Dendritic cell treated with granulocyte-macrophage colony-stimulating factor and Interleukin-4, amounts not matched to agents 40 ng/mL and 50 ng/mL, for 4 days (primary cell): ENCODE measurements around the gene PBXIP1.
"Not testable (repeated sequence)": the region's sequence is repeated elsewhere in the genome, so short reads cannot be mapped to it uniquely, and the experiment has no call there.

Experiments used
- H3K27ac Mint-ChIP-seq: one replicate; pipeline ENCODE4 v1.8.0; 2022; ENCODE audit warnings: mild to moderate bottlenecking, mixed read lengths
- H3K27me3 Mint-ChIP-seq: one replicate; pipeline ENCODE4 v1.8.0; 2022; ENCODE audit warnings: mild to moderate bottlenecking, mixed read lengths
- H3K36me3 Mint-ChIP-seq: one replicate; pipeline ENCODE4 v1.8.0; 2022; ENCODE audit warnings: low read depth, mixed read lengths
- H3K4me1 Mint-ChIP-seq: one replicate; pipeline ENCODE4 v1.8.0; 2022; ENCODE audit warnings: low read depth, mixed read lengths
- H3K4me3 Mint-ChIP-seq: one replicate; pipeline ENCODE4 v1.8.0; 2022; ENCODE audit warnings: mild to moderate bottlenecking, moderate library complexity, mixed read lengths
- H3K9me3 Mint-ChIP-seq: one replicate; pipeline ENCODE4 v1.8.0; 2022; ENCODE audit warnings: mixed read lengths
- intact Hi-C: fragments of 100-400 bp; cut with micrococcal nuclease; formaldehyde crosslinking; loops from one replicate; pipeline ENCODE4 v1.15.0; 2022

PBXIP1 gene

DNA sequence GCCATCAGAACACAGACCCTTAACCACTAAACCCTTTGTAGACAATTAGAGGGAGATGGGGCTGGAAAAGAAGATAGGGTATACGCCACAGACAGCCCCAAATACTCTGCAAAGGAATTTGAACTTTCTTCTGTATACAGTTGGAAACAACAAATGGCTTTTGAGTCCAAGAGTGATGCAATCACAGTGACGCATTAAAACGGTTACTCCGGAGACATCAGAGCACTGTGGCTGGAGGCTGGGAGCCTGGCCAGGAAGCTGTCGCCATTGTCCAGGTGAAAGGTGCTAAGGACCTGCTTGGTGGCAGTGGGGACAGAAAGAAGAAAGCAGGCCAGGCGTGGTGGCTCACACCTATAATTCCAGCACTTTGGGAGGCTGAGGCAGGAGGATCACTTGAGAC, 31.4 kb upstream of the PBXIP1 start:
- Mint-ChIP-seq H3K27ac (no peak overlapping the region), H3K36me3 (peaks cover 64% of the 10 kb centered on the region), H3K27me3 (no peaks in the 10 kb centered on the region), H3K4me3 (no peak overlapping the region), H3K9me3 (no peaks in the 10 kb centered on the region), H3K4me1 (peaks cover 29% of the 10 kb centered on the region)
- intact Hi-C loops = no loop called here

DNA sequence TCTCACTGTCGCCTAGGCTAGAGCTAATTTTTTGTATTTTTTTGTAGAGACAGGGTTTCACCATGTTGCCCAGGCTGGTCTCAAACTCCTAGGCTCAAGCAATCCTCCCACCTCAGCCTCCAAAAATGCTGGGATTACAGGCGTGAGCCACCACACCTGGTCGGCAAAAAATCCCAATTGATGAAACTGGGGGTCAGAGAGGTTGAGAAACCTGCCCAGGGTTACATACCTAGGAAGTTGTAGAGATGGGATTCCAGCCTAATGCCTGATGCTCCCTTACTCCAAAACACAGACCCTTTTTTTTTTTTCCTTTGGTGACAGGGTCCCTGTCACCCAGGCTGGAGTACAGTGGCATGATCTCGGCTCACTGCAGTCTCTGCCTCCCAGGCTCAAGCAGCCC, 30.8 kb upstream of the PBXIP1 start:
- peaks cover 27% of the 10 kb centered on the region for H3K4me1 Mint-ChIP-seq
- H3K27me3 Mint-ChIP-seq, intact Hi-C loops: not testable (repeated sequence)

DNA sequence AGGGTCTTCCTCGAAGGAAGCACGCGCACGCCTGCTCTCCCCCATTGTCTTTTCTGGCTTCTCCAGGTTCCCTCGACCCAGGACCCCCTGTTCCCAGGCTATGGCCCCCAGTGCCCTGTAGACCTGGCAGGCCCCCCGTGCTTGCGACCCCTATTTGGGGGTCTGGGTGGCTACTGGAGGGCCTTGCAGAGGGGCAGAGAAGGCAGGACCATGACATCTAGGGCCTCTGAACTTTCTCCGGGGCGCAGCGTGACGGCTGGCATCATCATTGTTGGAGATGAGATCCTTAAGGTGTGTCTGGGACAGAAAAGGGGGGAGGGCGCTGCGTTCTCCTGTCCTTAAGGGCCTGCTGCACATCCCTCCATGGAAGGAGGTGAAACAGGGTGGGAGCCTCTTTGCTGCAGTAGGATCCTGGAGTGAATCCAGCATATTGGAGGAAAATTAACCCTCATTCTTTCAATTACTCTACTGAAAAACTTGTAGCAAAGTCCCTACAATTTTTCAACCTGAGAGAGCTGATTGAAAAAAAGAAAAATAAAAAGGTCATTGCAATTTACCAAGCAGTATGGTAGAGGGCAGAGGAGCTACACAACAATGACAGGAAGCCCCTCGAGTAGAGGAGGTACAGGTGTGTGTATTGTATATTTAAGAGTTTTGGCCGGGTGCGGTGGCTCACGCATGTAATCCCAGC, 28.0 kb upstream of the PBXIP1 start:
- peaks cover 45% of the 10 kb centered on the region for H3K36me3 Mint-ChIP-seq
- no peak overlapping the region for H3K4me3 Mint-ChIP-seq
- H3K9me3 Mint-ChIP-seq = no peaks in the 10 kb centered on the region
- intact Hi-C loops = loop anchor here (1.0 to 2.0 kb wide), 2 partner anchors 9 to 15 kb away; no protein-coding TSS in a partner anchor
- peaks cover 18% of the 10 kb centered on the region for H3K4me1 Mint-ChIP-seq
- no peaks in the 10 kb centered on the region for H3K27me3 Mint-ChIP-seq
- H3K27ac Mint-ChIP-seq = no peak overlapping the region

More for the DNA sequence above, 30.8 kb upstream of the PBXIP1 start:
- H3K9me3 Mint-ChIP-seq, H3K27ac Mint-ChIP-seq, H3K4me3 Mint-ChIP-seq: not testable (repeated sequence)
- H3K36me3 Mint-ChIP-seq = peaks cover 61% of the 10 kb centered on the region

DNA sequence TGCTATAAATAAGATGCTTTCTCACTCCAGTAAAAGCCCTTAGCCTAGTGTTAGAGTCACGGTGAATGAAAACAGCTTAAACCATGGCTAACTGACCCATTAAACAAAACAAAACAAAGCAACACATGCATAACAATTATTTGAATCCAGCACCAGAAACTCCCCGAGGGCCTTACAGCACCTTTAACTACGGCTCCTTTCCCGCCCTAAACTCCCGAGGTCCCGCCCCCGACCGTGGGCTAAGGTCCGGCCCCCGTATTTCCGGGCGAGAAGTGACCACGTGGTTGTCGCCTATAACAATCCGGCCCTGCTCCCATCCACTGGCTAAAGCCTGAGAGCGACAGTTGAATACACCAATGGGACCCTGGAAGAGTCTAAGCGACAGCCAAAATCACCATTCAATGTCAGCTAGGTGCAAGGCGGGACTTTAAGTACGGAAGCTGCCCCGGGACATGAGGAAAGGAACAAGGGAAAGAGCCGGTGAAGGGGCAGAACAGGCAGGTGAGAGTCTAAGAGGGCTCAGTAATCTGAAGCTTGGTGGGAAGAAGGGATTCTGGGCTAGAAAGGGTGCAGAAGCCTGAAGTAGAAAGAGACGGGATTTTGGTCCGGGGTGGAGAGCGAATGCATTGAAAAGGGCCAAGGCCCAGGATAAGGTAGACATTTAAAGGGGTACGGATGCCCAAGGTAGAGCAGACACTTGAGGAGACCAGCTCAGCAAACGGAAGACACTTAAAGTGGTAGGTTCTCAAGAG, 27.2 kb upstream of the PBXIP1 start, which contains the start of gene FLAD1:
TSS of gene FLAD1 (plus strand) at position 448 of the 752 bp plus-strand sequence. CDS start 351 bp downstream, outside the sequence.
- Mint-ChIP-seq H3K27me3 (no peaks in the 10 kb centered on the region), H3K27ac (no peak within 1 kb of the TSS), H3K36me3 (peaks cover 36% of the 10 kb centered on the region), H3K9me3 (no peaks in the 10 kb centered on the region), H3K4me1 (peaks cover 10% of the 10 kb centered on the region), H3K4me3 (no peak within 1 kb of the TSS)
- intact Hi-C loops = loop anchor here (1.0 to 2.0 kb wide), 2 partner anchors 8 to 16 kb away; no protein-coding TSS in a partner anchor

DNA sequence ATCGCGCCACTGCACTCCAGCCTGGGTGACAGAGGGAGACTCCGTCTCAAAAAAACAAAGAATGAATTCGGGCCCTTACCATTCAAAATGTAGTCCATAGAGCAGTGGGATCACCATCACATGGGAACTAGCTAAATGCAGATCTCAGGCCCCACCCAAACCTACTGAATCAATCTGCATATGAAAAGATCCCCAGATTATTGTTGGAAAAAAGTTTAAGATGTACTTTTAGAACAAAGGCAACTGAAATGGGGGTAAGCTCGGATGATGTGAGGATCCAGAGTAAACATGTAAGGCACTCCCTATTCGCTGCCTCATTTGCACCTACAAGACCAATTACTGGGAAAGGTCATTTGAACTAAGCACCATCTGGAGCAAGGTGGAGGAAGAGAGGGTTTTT, 26.4 kb upstream of the PBXIP1 start:
- Mint-ChIP-seq H3K9me3 (no peaks in the 10 kb centered on the region), H3K4me1 (peaks cover 6% of the 10 kb centered on the region), H3K27me3 (no peaks in the 10 kb centered on the region), H3K4me3 (no peak overlapping the region), H3K36me3 (peaks cover 29% of the 10 kb centered on the region), H3K27ac (no peak overlapping the region)
- intact Hi-C loops = loop anchor here (2.0 kb wide), 1 partner anchor 16 kb away; no protein-coding TSS in a partner anchor

DNA sequence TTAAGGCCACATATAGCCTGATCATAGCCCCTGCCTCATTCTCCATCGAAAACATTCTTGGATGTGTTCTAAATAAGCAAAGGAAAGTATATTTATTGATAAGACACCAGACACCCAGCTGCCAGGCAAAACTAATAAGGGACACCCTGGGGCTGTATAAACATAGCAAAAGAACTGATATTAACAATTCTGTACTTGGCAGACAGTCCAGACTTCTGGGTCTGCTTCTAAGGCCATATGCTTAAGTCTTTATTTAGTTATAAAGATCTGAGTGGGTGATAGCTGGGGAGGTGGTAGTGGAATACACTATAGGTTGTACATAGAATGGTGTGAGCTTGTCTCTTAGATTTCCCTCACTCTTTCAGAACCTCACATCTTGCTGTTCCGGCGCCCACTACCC, 22.5 kb upstream of the PBXIP1 start:
- Mint-ChIP-seq H3K27ac (no peak overlapping the region), H3K9me3 (no peaks in the 10 kb centered on the region), H3K36me3 (peaks cover 7% of the 10 kb centered on the region), H3K4me1 (no peaks in the 10 kb centered on the region), H3K27me3 (no peaks in the 10 kb centered on the region), H3K4me3 (no peak overlapping the region)
- intact Hi-C loops = no loop called here

DNA sequence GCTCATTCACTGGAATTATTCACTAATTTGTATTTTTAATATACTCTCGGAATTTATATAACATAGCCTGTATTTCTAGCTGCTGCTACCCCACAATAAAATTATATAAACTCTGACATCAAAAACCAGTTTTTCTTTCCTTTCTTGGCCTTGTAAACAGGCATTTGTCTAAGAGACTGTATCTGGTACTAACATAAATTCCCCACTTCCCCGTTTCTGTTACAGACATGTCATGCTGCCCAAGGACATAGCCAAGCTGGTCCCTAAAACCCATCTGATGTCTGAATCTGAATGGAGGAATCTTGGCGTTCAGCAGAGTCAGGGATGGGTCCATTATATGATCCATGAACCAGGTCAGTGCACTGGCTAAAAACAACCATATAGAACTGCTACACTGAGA, 21.9 kb upstream of the PBXIP1 start:
- H3K27ac Mint-ChIP-seq, H3K36me3 Mint-ChIP-seq, H3K27me3 Mint-ChIP-seq, H3K4me1 Mint-ChIP-seq, intact Hi-C loops, H3K9me3 Mint-ChIP-seq, H3K4me3 Mint-ChIP-seq: not testable (repeated sequence)

DNA sequence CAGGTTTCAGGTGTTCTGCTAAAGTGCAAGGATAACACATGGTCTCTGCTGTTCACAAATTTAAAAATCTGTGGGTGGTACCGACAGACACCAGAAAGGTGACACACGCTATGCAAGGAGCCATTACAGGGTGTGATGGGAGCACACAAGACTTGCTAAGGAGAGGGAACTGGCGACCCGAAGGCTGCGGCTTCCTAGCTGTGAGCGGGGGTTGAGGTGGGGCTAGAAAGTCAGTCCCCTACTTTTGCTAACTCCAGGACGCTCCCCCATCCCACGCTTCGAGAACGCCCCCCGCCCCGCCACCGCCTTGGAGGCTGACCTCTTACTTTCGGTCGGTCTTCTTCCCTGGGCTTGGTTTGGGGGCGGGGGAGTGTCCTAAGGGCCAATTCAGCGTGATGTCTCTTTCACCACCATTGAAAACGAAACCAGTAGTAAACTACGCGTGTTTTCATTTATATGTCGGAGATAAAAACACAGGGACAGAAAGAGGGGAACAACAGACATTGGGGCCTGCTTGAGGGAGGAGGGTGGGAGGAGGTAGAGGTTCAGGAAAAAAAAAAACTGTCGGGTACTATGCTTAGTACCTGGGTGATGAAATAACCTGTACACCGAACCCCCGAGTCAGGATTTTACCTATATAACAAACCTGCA, 19.6 kb upstream of the PBXIP1 start:
- Mint-ChIP-seq H3K4me3 (no peak overlapping the region), H3K4me1 (no peaks in the 10 kb centered on the region), H3K27ac (no peak overlapping the region), H3K27me3 (no peaks in the 10 kb centered on the region), H3K9me3 (no peaks in the 10 kb centered on the region), H3K36me3 (peaks cover 25% of the 10 kb centered on the region)
- intact Hi-C loops = loop anchor here (1.0 kb wide), 1 partner anchor 8 kb away; the partner anchor contains the start of gene FLAD1

DNA sequence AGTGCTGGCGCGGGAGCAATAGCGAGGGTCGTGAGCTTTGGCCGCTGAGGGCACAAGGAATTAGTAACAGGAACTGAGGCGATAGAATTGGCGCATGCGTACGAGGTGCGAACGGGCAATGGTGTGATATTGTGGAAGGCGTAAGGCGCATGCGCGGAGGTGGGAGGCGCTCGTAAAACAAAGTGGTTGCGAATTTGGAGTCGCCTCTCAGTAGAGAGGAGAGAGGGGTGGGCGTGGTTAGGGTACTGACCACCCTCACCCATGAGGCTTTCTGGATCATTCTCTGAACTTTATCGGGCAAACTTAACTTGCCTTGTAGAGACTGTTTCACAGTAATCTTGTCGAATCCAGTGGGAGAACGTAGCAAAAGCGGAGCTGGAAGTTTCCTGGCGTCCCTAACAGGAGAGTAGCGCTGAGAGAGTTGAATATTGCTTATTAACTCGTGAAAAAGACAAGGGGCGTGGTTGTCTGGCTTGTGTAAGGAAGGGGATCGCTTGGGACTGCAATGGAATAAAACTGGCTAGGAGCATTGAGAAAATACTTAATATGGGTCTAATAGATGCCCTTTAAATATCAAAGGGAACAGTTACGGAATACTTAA, 19.0 kb upstream of the PBXIP1 start:
- H3K36me3 Mint-ChIP-seq = peaks cover 31% of the 10 kb centered on the region
- no peak overlapping the region for H3K27ac Mint-ChIP-seq
- no peaks in the 10 kb centered on the region for H3K9me3 Mint-ChIP-seq
- no peaks in the 10 kb centered on the region for H3K4me1 Mint-ChIP-seq
- intact Hi-C loops = loop anchor here (1.0 to 5.0 kb wide), 4 partner anchors 8 to 76 kb away; partner anchors contain the start of genes ADAM15 and FLAD1
- no peaks in the 10 kb centered on the region for H3K27me3 Mint-ChIP-seq
- H3K4me3 Mint-ChIP-seq = no peak overlapping the region

DNA sequence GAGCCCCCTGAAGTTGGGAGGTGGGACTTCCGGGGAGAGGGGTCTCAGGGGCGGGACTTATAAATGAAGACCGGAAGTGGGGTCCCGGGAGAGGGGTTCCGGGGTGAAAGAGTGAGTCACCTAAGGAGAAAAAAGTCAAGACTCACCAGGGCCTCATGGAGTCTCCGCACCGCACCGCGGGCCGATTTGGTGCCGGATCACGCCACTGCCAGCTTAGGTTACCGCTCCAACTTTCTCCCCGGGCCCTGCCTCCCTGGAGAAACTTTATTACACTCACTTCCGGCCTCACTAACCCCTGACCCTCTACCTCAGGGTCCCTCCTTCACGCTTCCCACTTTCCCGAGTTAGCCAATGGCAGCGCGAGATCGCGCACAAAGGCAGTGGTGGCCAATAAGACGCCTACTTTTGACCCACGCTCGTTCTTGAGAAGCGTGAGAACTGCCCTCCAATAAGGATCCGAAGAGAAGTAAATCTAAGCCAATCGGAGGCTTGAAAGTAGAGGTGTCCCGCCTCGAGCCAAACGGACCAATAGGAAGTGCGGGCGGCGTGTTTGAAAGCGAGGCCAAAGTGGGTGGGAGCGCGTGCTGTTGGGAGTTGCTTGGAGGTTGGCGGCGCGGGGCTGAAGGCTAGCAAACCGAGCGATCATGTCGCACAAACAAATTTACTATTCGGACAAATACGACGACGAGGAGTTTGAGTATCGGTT, 18.4 kb upstream of the PBXIP1 start, which contains the start of gene CKS1B:
TSS of gene CKS1B (plus strand) at position 580 of the 706 bp plus-strand sequence. CDS start at position 645, 65 bp downstream.
- intact Hi-C loops = loop anchor here (1.0 to 5.0 kb wide), 3 partner anchors 33 to 77 kb away; partner anchors contain the start of gene ADAM15

DNA sequence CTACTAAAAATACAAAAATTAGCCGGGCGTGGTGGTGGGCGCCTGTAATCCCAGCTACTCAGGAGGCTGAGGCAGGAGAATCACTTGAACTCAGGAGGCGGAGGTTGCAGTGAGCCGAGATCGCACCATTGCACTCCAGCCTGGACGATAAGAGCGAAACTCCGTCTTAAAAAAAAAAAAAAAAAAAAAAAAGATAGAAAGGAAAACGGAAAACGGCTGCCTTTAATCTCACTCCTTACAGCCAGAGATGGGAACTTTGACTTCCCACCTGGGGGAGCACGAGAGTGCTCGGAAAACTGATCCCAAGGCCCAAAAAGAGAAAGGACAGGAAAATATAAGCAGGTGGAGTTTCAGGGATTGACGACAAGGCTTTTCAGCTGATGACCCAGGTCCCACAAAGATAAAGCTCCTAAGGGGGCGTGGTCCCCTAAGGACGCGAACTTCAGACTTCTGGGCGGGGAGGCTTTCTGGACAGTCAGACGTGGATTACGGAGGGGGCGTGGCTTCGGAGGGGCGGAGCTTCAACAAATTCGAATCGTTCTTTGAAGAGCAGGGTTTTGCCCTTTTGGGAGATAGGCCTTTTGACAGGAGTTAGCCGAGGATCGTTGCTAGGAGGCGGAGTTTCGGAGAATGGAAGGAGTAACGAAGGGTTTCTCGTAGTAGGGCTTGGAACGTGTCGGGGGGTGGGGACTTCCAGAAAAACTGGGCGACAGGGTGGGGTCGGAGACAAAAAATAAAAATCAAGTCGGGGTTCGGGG, 17.6 kb upstream of the PBXIP1 start:
- H3K36me3 Mint-ChIP-seq = peaks cover 39% of the 10 kb centered on the region
- no peak overlapping the region for H3K4me3 Mint-ChIP-seq
- no peak overlapping the region for H3K27ac Mint-ChIP-seq
- no peaks in the 10 kb centered on the region for H3K27me3 Mint-ChIP-seq
- H3K9me3 Mint-ChIP-seq = no peaks in the 10 kb centered on the region
- intact Hi-C loops = loop anchor here (1.0 to 5.0 kb wide), 3 partner anchors 34 to 78 kb away; partner anchors contain the start of gene ADAM15
- H3K4me1 Mint-ChIP-seq = no peaks in the 10 kb centered on the region

More for the DNA sequence above, 18.4 kb upstream of the PBXIP1 start, which contains the start of gene CKS1B:
- Mint-ChIP-seq H3K27me3 (no peaks in the 10 kb centered on the region), H3K9me3 (no peaks in the 10 kb centered on the region), H3K36me3 (peaks cover 33% of the 10 kb centered on the region), H3K27ac (no peak within 1 kb of the TSS), H3K4me1 (no peaks in the 10 kb centered on the region), H3K4me3 (no peak within 1 kb of the TSS)

DNA sequence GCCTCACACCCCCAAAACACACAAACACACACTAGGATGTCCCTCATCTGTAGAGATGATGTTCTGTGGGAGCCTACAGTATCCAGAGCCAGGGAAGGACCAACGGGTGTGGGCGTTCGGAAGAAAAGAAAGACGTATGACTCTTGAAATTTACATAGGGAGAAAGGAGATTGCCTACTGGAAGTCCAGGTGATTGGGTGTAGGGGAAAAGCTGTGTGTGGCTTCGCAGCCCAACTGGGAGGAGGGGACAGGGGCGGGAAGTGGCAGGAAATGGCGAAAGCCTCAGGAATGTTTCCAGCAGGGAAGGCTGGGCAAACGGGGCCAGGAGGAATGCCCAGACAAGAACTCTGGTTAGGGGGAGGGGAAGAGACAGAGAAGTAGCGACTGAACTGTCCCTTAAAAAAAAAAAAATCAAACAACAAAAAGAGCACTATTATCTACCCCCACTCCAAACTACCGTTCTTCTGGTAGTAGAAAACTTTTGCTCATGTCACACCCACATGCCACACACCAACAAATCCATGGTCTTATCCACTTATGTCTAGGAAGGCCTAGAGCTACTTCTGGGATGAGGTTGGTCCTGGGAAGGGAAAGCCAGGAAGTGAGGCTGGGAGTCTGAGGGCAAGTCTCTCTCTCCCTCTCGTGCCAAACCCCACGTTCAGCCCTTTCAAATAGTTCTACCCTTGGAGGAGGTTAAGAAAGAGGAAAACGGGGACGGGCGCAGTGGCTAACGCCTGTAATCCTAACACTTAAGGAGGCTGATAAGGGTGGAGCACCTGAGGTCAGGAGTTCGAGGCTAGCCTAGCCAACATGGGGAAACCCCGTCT, 16.8 kb upstream of the PBXIP1 start:
- intact Hi-C loops = loop anchor here (5.0 kb wide), 1 partner anchor 35 kb away; no protein-coding TSS in a partner anchor
- H3K4me3 Mint-ChIP-seq = no peak overlapping the region

More for the DNA sequence above, 16.8 kb upstream of the PBXIP1 start:
- Mint-ChIP-seq H3K27me3 (no peaks in the 10 kb centered on the region), H3K9me3 (no peaks in the 10 kb centered on the region), H3K36me3 (peaks cover 47% of the 10 kb centered on the region), H3K4me1 (no peaks in the 10 kb centered on the region), H3K27ac (no peak overlapping the region)
